AG20443 (cell line): ENCODE measurements around the gene ZSCAN26.

ENCODE experiments used
- DNase-seq: peaks from one replicate; pipeline ENCODE4 v3.0.0; 2012; ENCODE audit warnings: low spot score, mixed read lengths

Gene ZSCAN26

GRCh38 chr6:28322661-28323060 is 55.7 kb downstream of the ZSCAN26 start:
- no peak for DNase-seq

- no peak for DNase-seq
Observed at GRCh38 chr6:28323813-28324424, 57.0 kb downstream of the ZSCAN26 start.

GRCh38 chr6:28326371-28326948 is 59.5 kb downstream of the ZSCAN26 start:
- DNase-seq = no peak
